Breast epithelium (tissue), 4 donors: ENCODE results near the gene STX12. TPM values are rescaled to one million over a fixed set of nuclear protein-coding genes. Genes with fewer than 3 reads are reported as not detected.

Experiments
- DNase-seq, 2 donors: peaks; one replicate each; pipeline ENCODE4 v3.0.0-alpha.2; 2019; ENCODE audit warnings: low spot score in 2 of 2
- H3K27ac ChIP-seq, 2 donors: fragments of 200-600 bp; sonication (generic) in 1 of 2; one replicate each; pipeline ENCODE4 v1.5.1; 2016 to 2019; ENCODE audit warnings: mild to moderate bottlenecking in 1 of 2
- H3K27me3 ChIP-seq, 2 donors: fragments of 200-600 bp; sonication (generic) in 1 of 2; one replicate each; pipeline versions ENCODE4 v1.5.1 to v1.6.0; 2017 to 2019; ENCODE audit warnings: control low read depth in 1 of 2, mild to moderate bottlenecking in 1 of 2
- H3K36me3 ChIP-seq: fragments of 200-600 bp; one replicate; pipeline ENCODE4 v1.5.1; 2019
- H3K4me1 ChIP-seq, 2 donors: fragments of 200-600 bp; sonication (generic); one replicate each; pipeline ENCODE4 v1.5.1; 2016 to 2019; ENCODE audit warnings: control low read depth in 1 of 2
- H3K4me3 ChIP-seq, 3 donors: fragments of 200-600 bp; sonication (generic); 1 replicate in 2 of 3; 2 replicates in 1 of 3; pipeline ENCODE4 v1.5.1; 2016 to 2019; ENCODE audit warnings: mild to moderate bottlenecking in 3 of 3, moderate library complexity in 2 of 3
- H3K9me3 ChIP-seq, 2 donors: fragments of 200-600 bp; sonication (generic) in 1 of 2; one replicate each; pipeline ENCODE4 v1.5.1; 2016 to 2019; ENCODE audit warnings: control low read depth in 1 of 2
- CTCF ChIP-seq, 3 donors: fragments of 450-650 bp; IDR thresholded peaks; one replicate each; pipeline ENCODE4 v1.5.1; 2016 to 2017; ENCODE audit warnings: antibody characterized with exemption in 3 of 3, mild to moderate bottlenecking in 3 of 3, moderate library complexity in 3 of 3
- POLR2A ChIP-seq: fragments of 450-650 bp; IDR thresholded peaks from one replicate; pipeline ENCODE4 v1.6.1; 2016; ENCODE audit warnings: antibody characterized with exemption, mild to moderate bottlenecking, moderate library complexity
- POLR2AphosphoS5 ChIP-seq, 3 donors: sonication (generic); formaldehyde crosslinking; IDR thresholded peaks; one replicate each; pipeline ENCODE4 v1.6.1; 2017; ENCODE audit warnings: antibody characterized with exemption in 3 of 3
- intact Hi-C: fragments of 100-400 bp; cut with DNase I; formaldehyde crosslinking; loops from one replicate; pipeline ENCODE4 v1.15.1; 2023; ENCODE audit warnings: low total_unique reads
- total RNA-seq, 3 donors: library from RNA; depleted of rRNA; stranded (reverse); fragments of >200 nt; gene quantifications; one replicate each; pipeline ENCODE4 v1.1.0, GENCODE V29; 2016

The STX12 gene
- total RNA-seq, 3 donors from 2014 or later = 62.3 to 165 (median 80.8) TPM

- intact Hi-C loops = no loop called here
- Histone ChIP-seq H3K27ac (no peak overlapping the region), H3K4me3 (no peak overlapping the region), H3K4me1 (no peaks in the 10 kb centered on the region), H3K27me3 (no peaks in the 10 kb centered on the region), H3K36me3 (no peaks in the 10 kb centered on the region), H3K9me3 (no peaks in the 10 kb centered on the region)
- no peak for DNase-seq
- peak in 1 of 3 donors; percentile 20 for TF ChIP-seq POLR2AphosphoS5 (IDR thresholded peaks at IDR 0.05)
- TF ChIP-seq CTCF (IDR thresholded peaks at IDR 0.05) = no peak
Observed at GRCh38 chr1:27755865-27756264, 17.2 kb upstream of the STX12 start.

- Histone ChIP-seq H3K4me3 (no peak overlapping the region), H3K4me1 (no peaks in the 10 kb centered on the region), H3K27me3 (no peaks in the 10 kb centered on the region), H3K27ac (no peak overlapping the region), H3K9me3 (no peaks in the 10 kb centered on the region), H3K36me3 (no peaks in the 10 kb centered on the region)
- intact Hi-C loops = no loop called here
- no peak for DNase-seq
- TF ChIP-seq POLR2A = no peak
- no peak for TF ChIP-seq CTCF (IDR thresholded peaks at IDR 0.05)
- TF ChIP-seq POLR2AphosphoS5 (IDR thresholded peaks at IDR 0.05) = no peak
Observed at GRCh38 chr1:27759236-27759635, 13.8 kb upstream of the STX12 start.

GRCh38 chr1:27760426-27760825, 12.6 kb upstream of the STX12 start:
- intact Hi-C loops = no loop called here
- no peaks in the 10 kb centered on the region for H3K36me3 ChIP-seq
- H3K4me3 ChIP-seq = no peak overlapping the region
- no peaks in the 10 kb centered on the region for H3K4me1 ChIP-seq
- H3K27ac ChIP-seq = no peak overlapping the region
- TF ChIP-seq POLR2AphosphoS5 (IDR thresholded peaks at IDR 0.05) = no peak
- TF ChIP-seq CTCF (IDR thresholded peaks at IDR 0.05) = no peak
- no peak for TF ChIP-seq POLR2A
- no peaks in the 10 kb centered on the region for H3K9me3 ChIP-seq
- no peak for DNase-seq
- no peaks in the 10 kb centered on the region for H3K27me3 ChIP-seq

- Histone ChIP-seq H3K4me3 (no peak overlapping the region), H3K4me1 (no peaks in the 10 kb centered on the region), H3K27ac (no peak overlapping the region), H3K9me3 (no peaks in the 10 kb centered on the region), H3K27me3 (no peaks in the 10 kb centered on the region), H3K36me3 (no peaks in the 10 kb centered on the region)
- DNase-seq = no peak
- intact Hi-C loops = no loop called here
- TF ChIP-seq POLR2A (no peak), CTCF (IDR thresholded peaks at IDR 0.05) (no peak), POLR2AphosphoS5 (IDR thresholded peaks at IDR 0.05) (no peak)
Observed at GRCh38 chr1:27762033-27762432, 11.0 kb upstream of the STX12 start.

- DNase-seq = no peak
- intact Hi-C loops = no loop called here
- H3K27me3 ChIP-seq = no peaks in the 10 kb centered on the region
- no peaks in the 10 kb centered on the region for H3K9me3 ChIP-seq
- H3K4me1 ChIP-seq = no peaks in the 10 kb centered on the region
- H3K27ac ChIP-seq = no peak overlapping the region
- TF ChIP-seq CTCF (IDR thresholded peaks at IDR 0.05) = no peak
- no peak for TF ChIP-seq POLR2AphosphoS5 (IDR thresholded peaks at IDR 0.05)
- TF ChIP-seq POLR2A = no peak
- no peak overlapping the region for H3K4me3 ChIP-seq
- H3K36me3 ChIP-seq = no peaks in the 10 kb centered on the region
Observed at GRCh38 chr1:27763358-27763757, 9.7 kb upstream of the STX12 start.
